Activated CD8-positive, alpha-beta memory T cell treated with anti-CD3 and anti-CD28 coated beads for 1 hour (primary cell): ENCODE measurements around the gene KLHL30.
"Not testable (repeated sequence)": the region's sequence is repeated elsewhere in the genome, so short reads cannot be mapped to it uniquely, and the experiment has no call there.

ENCODE experiments used
- DNase-seq, 2 donors: peaks; one replicate each; pipeline ENCODE4 v3.0.0-alpha.2; 2020; ENCODE audit warnings: low read depth in 1 of 2; ENCODE audit errors: extremely low read depth in 1 of 2

KLHL30 gene

GRCh38 chr2:238160206-238161129 is 22.0 kb downstream of the KLHL30 start:
- no peak for DNase-seq

GRCh38 chr2:238161291-238162051 is 23.0 kb downstream of the KLHL30 start:
- DNase-seq, result no peak

- no peak for DNase-seq
Measured at GRCh38 chr2:238162251-238162845, 23.9 kb downstream of the KLHL30 start.

- DNase-seq, result no peak
Measured at GRCh38 chr2:238162846-238163441, 24.5 kb downstream of the KLHL30 start.

- no peak for DNase-seq
Measured at GRCh38 chr2:238163481-238164198, 25.2 kb downstream of the KLHL30 start.

- DNase-seq, result no peak
Measured at GRCh38 chr2:238164906-238165287, 26.4 kb downstream of the KLHL30 start.

GRCh38 chr2:238165288-238165921 is 26.9 kb downstream of the KLHL30 start:
- DNase-seq, result no peak

GRCh38 chr2:238166391-238167343 is 28.2 kb downstream of the KLHL30 start:
- DNase-seq, result no peak

GRCh38 chr2:238167344-238167715 is 28.9 kb downstream of the KLHL30 start:
- no peak for DNase-seq

- DNase-seq, result no peak
Measured at GRCh38 chr2:238167761-238168160, 29.3 kb downstream of the KLHL30 start.

GRCh38 chr2:238168196-238169047 is 30.0 kb downstream of the KLHL30 start:
- DNase-seq, result no peak

- DNase-seq, result no peak
Measured at GRCh38 chr2:238169048-238169707, 30.7 kb downstream of the KLHL30 start.

- no peak for DNase-seq
Measured at GRCh38 chr2:238169708-238170251, 31.3 kb downstream of the KLHL30 start.

GRCh38 chr2:238170386-238171071 is 32.1 kb downstream of the KLHL30 start:
- no peak for DNase-seq

GRCh38 chr2:238171072-238171431 is 32.6 kb downstream of the KLHL30 start:
- DNase-seq, result not testable (repeated sequence)

GRCh38 chr2:238171575-238172187 is 33.2 kb downstream of the KLHL30 start:
- DNase-seq, result no peak
